Measurements from ENCODE around the gene NDUFAF4.
"Not testable (repeated sequence)": the region's sequence is repeated elsewhere in the genome, so short reads cannot be mapped to it uniquely, and the experiment has no call there.

NDUFAF4 gene

GRCh38 chr6:96899451-96899998 is 1.8 kb upstream of the NDUFAF4 start:
- DNase-seq: no peak

GRCh38 chr6:96899019-96899418 is 1.3 kb upstream of the NDUFAF4 start:
- DNase-seq: peak in 20 of 58 donors; percentile 5 to 73 (median 31)

GRCh38 chr6:96898241-96898851 is 655 bp upstream of the NDUFAF4 start:
- DNase-seq: no peak

- no peak for DNase-seq
These were observed 8.5 kb downstream of the NDUFAF4 start for GRCh38 chr6:96889146-96889545.

GRCh38 chr6:96888745-96889144 is 8.9 kb downstream of the NDUFAF4 start:
- DNase-seq: no peak

GRCh38 chr6:96886519-96886918 is 11.2 kb downstream of the NDUFAF4 start:
- DNase-seq: no peak

- not testable (repeated sequence) for DNase-seq
These were observed 12.5 kb downstream of the NDUFAF4 start for GRCh38 chr6:96885187-96885631.

- DNase-seq: no peak
These were observed 19.5 kb downstream of the NDUFAF4 start for GRCh38 chr6:96878143-96878542.

- DNase-seq: peak in 30 of 58 donors; percentile 2 to 66 (median 27)
These were observed 20.7 kb downstream of the NDUFAF4 start for GRCh38 chr6:96876886-96877545.

- DNase-seq: no peak
These were observed 24.7 kb downstream of the NDUFAF4 start for GRCh38 chr6:96872976-96873375.

GRCh38 chr6:96865055-96865405 is 32.7 kb downstream of the NDUFAF4 start:
- DNase-seq: no peak

GRCh38 chr6:96864216-96865054 is 33.3 kb downstream of the NDUFAF4 start:
- DNase-seq: no peak

- DNase-seq: no peak
These were observed 35.1 kb downstream of the NDUFAF4 start for GRCh38 chr6:96862560-96862959.

GRCh38 chr6:96861588-96861987 is 36.1 kb downstream of the NDUFAF4 start:
- no peak for DNase-seq

GRCh38 chr6:96856856-96857255 is 40.8 kb downstream of the NDUFAF4 start:
- DNase-seq: peak in 2 of 58 donors; percentile 6 to 29

GRCh38 chr6:96853083-96853482 is 44.6 kb downstream of the NDUFAF4 start:
- DNase-seq: no peak

- DNase-seq: no peak
These were observed 45.1 kb downstream of the NDUFAF4 start for GRCh38 chr6:96852605-96853004.

GRCh38 chr6:96851858-96852257 is 45.8 kb downstream of the NDUFAF4 start:
- no peak for DNase-seq

- DNase-seq: no peak
These were observed 48.1 kb downstream of the NDUFAF4 start for GRCh38 chr6:96849615-96850014.

GRCh38 chr6:96844530-96844929 is 53.2 kb downstream of the NDUFAF4 start:
- DNase-seq: no peak

- no peak for DNase-seq
These were observed 56.3 kb downstream of the NDUFAF4 start for GRCh38 chr6:96841345-96841744.

All from anterior cingulate cortex (tissue), 58 donors.